GM20000 (cell line): ENCODE results near the gene FAM120A.

ENCODE experiments used
- DNase-seq: peaks from one replicate; pipeline ENCODE4 v3.0.0; 2012; ENCODE audit warnings: low spot score
- TF ChIP-seq, protein P1 (sequence below): IDR thresholded peaks from 2 replicates; pipeline ENCODE4 v1.5.1; 2012; ENCODE audit warnings: mild to moderate bottlenecking, control low read depth; ENCODE audit errors: extremely low read depth, missing control alignments

Gene FAM120A

DNA sequence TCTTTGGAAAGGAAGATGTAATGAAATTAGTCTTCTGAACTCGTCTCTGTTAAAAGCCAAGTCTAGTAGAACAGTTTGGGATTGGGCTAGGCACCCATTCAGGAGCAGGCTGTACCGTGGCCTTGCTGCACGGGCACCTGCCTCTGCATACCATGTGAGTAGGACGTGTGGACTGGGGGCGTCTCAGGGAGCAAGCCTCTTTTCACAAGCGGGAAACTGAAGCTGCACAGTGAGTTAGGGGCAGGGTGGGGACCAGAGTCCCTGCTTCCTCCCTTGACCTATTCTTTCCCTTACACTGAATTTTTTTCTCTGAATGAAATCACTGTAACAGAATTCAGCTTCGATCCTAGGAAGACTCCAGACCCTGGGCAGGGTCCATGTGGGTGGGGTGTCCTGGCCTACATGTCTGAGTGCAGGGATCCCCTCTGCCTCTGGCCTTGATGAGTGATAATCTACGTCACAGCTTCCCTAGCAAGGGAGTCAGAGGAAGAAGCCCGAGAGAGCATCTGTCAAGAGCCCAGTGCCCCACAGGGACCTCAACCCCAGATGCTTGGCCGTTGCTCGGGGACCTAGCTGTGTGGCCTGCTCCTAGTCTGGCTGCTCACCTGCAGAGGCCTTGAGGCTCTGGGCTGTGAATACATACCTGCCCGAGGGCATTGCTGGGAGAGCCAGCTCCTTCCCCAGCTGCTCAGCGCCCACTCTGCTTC is 140.0 kb downstream of the FAM120A start:
- TF ChIP-seq, protein P1, sequence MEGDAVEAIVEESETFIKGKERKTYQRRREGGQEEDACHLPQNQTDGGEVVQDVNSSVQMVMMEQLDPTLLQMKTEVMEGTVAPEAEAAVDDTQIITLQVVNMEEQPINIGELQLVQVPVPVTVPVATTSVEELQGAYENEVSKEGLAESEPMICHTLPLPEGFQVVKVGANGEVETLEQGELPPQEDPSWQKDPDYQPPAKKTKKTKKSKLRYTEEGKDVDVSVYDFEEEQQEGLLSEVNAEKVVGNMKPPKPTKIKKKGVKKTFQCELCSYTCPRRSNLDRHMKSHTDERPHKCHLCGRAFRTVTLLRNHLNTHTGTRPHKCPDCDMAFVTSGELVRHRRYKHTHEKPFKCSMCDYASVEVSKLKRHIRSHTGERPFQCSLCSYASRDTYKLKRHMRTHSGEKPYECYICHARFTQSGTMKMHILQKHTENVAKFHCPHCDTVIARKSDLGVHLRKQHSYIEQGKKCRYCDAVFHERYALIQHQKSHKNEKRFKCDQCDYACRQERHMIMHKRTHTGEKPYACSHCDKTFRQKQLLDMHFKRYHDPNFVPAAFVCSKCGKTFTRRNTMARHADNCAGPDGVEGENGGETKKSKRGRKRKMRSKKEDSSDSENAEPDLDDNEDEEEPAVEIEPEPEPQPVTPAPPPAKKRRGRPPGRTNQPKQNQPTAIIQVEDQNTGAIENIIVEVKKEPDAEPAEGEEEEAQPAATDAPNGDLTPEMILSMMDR: no peak

DNA sequence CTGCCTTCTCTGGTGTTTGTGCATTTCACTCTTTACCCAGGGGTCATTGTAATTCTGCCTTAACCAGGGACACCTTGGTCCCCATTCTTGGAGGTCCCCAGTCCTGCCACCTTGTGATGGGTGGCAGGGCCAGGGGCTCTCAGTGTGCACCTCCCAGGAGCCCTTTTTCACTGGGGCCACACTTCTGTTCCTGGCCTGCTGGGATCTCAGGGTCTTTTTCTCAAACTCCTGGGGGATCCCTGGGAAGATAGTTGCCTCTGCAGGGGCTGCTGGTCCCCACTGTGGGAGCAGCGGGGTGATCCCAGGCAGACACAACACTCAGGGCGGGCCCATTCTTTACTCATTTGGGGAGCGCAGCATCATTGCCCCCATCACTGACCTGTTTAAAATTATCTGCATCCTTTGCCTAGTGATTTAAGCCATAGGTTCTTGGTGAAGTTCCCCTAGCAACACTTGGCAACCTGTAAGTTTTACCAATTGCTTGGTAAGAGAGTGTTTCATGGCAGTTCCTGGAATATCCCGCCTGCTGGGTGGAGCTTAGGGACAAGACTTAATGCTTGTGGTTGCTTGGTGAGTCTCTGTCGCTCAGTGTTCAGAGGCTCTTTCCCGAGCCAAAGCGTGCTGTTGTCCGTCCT is 140.6 kb downstream of the FAM120A start:
- no peak for DNase-seq
- TF ChIP-seq, protein P1: no peak

More for the DNA sequence above, 140.0 kb downstream of the FAM120A start:
- no peak for DNase-seq

DNA sequence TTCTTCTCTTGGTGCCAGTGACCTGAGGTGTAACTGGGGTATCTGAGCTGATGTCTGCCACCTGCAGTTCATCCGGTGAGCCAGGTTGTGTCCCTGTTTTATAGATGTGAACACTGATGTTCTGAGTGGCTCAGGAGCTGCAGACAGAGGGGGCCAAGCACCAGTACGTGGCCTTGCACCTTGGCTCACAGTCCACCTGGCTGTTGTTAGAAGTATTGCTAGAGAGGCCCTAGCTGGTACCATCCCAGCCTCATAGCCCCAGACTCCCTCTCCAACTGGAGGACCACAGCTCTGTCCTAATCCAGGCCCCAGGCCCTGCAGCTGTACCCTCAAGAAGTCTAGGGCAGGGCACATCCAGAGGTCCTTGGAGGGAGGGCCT is 141.1 kb downstream of the FAM120A start:
- DNase-seq: no peak
- TF ChIP-seq, protein P1: no peak

DNA sequence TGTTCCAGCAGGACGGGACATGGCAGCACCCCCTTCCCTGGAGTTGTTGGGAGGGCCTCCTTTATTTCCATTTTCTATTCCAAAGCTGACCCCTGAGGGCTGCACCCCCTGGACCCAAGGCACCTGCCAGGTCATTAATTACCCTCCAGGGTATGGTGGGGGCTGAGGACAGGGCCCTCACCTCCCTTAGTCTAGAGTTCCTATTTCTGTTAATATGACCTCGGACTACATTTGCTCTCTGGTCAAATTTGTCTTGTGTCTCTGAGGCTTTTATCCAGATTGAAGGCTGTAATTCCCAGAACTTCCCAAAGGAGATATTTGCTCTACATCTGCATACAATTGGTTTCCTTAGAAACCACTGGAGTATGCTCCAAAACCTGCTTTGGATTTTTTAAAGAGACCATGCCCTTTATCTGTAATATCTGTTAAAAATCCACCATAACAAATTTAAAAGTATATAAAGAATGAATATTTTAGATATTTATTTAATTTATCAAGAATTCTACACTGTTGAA is 141.7 kb downstream of the FAM120A start:
- no peak for DNase-seq
- TF ChIP-seq, protein P1: no peak

DNA sequence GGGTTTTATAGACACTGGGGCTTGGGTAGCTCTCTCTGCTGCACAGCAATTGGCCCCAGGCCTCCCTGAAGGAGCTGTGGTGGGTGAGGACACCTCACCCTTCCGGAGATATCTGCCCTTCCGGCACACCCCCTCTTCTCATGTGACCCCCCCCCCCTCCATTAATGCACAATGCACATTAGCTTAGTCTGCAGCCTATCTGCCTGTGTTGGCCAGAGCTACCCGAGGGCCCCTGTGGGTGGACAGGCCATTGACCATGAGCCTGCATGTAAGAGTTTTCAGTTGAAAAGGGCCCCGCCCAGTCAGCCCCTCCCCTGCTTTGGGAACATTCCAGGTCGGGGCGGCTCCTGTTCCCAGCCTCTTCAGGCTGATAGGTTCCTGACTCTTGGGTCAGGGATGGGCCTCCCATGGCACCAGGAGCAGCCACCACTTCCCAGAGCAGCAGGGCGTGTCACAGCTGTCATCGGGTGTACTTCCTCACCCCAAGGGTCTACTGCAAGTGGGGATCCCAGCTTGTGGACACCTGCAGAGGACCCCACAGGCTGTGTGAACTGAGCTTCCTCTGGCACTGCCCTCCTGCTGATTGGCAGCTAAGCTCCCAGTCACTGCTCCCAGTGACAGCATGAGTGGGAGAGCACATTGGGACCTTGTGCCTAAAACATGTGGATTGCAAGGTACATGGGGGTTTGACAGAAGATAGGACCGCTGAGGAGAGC is 142.7 kb downstream of the FAM120A start:
- TF ChIP-seq, protein P1: no peak
- DNase-seq: no peak

DNA sequence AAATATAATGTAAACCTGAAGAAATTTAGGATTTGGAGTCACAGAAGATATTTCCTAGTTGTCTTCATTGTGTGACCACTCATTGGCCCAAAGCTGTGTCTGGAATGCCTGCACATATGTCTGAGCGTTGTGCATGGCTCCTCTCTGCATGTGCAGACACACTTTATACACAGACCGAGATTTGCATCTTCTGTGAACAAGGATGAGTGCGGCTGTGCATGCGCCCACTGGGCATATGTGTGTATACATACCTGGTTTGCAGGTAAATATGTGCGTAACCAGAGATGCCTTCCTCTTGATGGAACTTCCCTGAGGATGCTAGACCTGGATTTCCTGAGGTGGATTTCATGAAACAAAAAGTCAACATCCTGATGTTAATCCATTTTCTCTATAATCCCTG is 144.0 kb downstream of the FAM120A start:
- DNase-seq: no peak
- TF ChIP-seq, protein P1: no peak

DNA sequence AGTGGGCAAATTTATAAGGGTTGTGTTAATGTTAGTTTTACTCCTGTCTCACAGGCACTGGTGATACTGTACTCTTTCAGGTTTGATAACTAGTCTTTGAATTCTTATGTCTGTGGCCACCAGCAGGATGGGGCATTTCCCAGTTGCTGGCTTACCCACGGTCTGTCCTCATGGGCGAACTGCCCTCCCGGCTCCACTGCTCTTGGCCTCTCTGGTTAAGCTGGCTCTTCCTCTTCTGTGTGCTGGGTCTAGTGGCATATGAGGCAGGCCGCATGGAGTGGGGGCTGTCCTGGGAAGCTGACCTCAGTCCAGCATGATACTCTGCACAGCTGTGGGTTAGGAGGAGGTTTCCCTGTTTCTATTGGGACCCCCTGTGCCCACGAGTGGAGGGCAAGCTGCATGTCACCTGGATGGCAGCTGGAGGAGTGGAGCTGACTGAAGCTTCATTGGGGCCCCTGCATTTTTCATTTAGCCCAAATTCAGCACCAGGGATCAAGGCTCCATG is 144.4 kb downstream of the FAM120A start:
- TF ChIP-seq, protein P1: no peak
- DNase-seq: no peak
